GM18873 (cell line): Measurements from ENCODE around the gene PDLIM3.
A peak's percentile ranks its signal among the peaks of the same experiment; 100 is the strongest.
"Not testable (repeated sequence)": the region's sequence is repeated elsewhere in the genome, so short reads cannot be mapped to it uniquely, and the experiment has no call there.

Source experiments
- ATAC-seq: cut with Tn5 transposase; IDR thresholded peaks from one replicate; pipeline ENCODE4 v1.9.1; 2021; ENCODE audit warnings: mild to moderate bottlenecking, moderate library complexity, moderate number of reproducible peaks; ENCODE audit not compliant: unreplicated experiment, low FRiP score

The PDLIM3 gene

GRCh38 chr4:185522451-185522850 lies 12.9 kb downstream of the PDLIM3 start:
- no peak for ATAC-seq

DNA sequence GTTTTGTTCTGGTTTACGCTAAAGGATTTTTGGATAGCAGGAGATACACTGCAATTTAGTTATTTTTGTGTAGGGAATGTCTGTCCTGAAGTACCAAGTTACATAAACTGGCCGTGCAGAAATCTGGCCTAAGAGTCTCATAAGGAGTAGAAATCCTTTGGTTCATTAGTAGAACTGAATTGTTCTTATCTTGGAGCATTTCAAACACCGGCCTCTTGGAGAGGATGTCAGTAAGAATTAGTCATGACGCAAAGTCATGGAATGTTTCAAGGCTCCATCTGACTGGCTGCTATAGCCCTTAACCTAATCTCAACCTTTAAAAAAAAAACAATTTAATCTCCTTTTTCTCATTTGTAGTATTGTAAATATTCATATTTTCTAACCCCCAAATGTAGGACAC lies 15.2 kb downstream of the PDLIM3 start:
- ATAC-seq: no peak

GRCh38 chr4:185518494-185518893 lies 16.8 kb downstream of the PDLIM3 start:
- no peak for ATAC-seq

GRCh38 chr4:185518069-185518468 lies 17.2 kb downstream of the PDLIM3 start:
- ATAC-seq: no peak

DNA sequence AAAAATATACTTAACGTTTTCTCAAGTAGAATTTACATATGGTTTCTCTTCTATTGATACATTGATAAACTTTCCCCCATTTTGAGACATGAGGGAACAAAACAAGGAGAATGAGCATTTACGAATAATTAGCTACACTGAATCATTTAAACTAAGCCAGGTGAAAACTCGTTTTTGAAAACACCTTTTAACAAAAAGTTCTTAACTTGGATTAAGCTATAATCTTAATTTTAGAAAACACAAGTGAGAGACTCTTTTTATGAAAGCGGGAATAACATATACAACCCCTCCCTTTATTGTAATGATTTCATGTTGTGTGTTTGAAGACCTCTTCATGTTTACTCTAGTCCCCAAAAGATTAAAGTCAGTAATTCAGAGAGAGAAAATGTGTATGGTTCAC lies 20.1 kb downstream of the PDLIM3 start:
- ATAC-seq: no peak

DNA sequence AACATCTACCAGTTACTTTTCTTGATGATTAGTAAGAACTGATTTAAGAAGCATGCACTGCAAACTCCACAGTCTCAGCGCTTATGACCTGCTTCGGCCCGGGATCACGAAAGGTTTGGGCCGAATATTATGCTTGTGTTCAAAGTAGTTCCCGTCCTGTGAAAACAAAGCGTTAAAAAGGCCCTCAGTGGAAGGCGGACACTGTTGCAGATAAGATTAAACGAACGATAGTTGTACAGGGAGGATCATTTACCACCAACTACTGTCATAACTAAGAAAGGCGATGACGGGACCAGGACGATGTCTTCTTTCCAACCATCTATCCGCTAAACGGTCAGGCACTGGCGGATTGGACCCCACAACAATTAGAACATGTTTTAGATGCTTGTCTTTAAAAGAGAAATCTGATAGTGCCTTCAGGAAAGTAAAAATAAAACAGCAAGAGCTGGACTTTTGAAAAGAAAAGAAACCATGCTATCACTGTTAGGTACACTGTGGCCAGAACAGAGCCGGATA lies 21.1 kb downstream of the PDLIM3 start:
- no peak for ATAC-seq

DNA sequence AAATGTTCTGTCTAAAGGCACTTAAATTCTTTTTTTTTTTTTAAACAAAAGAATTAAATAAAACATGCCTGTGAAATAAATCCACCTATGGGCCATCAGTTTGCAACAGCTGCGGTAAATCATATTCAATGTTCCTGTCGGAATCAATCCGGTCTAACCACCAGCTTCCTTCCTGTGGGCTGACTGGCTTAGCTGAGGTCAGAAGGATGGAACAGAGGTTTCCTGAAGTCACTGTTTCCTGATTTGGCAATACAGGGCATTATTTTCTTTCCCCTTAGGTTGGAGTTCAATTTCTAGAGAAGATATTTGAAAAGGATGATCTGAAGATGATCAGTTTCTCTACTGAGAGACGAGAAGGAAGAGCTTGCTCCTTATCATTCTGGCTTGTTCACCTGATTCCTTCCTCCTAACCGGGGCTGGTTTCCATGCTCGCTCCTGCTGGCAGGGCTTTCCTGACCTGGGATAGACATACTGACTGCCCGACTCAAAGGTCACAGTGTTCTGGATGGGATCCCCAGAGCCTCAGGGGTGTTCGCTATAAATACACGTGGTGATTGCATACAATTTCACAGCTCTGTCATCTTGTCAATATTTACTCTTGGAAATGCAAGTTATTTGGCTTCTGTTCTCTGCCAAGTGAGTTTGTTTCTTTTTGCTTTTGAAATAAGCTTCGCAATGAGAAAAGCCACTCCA lies 21.7 kb downstream of the PDLIM3 start:
- no peak for ATAC-seq

DNA sequence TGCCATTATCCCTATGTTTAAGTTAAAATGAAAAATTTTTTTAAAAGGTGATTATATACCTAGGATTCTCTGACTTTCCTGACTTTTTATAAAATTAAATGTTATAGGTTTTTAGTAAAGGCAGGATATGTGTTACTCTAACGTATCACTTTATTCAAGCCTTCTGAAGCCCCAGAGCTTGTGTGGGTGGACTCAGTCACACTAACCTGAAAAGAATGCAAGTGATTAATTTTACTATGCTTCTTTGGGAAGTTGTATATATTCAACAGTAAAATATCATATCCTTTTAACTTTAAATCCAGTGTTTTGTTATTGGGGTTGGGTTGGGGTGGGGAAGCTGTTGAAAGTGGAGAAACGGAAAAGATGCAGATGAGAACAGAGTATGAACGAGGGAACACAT lies 22.8 kb downstream of the PDLIM3 start:
- no peak for ATAC-seq

- ATAC-seq: not testable (repeated sequence)
These were observed 24.1 kb downstream of the PDLIM3 start for GRCh38 chr4:185511243-185511642.

GRCh38 chr4:185510806-185511205 lies 24.5 kb downstream of the PDLIM3 start:
- ATAC-seq: no peak

DNA sequence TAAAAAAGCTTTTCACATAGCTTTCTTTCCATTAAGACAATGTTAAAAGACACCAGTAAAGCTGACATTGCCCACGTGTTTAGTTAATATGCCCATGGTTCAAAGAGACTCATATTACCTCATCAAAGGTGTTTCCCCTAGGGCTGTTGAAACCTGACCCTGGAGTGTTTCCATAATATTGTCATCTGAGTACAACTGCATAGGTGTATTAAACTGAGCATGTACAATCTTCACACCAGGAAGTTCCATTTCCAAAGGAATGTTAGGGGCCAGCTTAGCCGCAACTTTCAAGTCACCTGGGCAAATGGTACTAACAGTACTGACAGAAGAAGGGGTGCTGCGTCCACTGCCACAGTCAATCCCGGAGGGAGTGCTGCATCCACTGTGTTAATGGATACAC lies 27.1 kb downstream of the PDLIM3 start:
- ATAC-seq: no peak

DNA sequence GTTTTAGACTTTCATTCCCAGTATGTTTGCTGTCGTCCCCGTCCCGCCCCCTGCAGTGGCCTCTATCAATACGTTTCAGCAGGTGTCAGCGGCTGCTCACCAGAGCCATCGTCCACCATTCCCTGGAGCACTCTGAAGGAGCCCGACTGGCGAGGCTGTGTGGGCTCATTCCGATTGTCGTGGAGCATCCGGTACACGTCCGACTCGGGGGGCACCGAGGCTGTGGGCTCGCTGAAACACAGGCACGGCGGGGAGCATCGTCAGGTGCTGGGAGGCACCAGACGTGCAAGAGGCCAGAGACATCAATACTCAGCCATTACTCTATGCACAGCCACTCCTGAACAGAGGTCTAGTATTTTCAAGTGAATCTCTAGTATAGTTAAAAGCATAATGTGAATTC lies 28.9 kb downstream of the PDLIM3 start:
- no peak for ATAC-seq

DNA sequence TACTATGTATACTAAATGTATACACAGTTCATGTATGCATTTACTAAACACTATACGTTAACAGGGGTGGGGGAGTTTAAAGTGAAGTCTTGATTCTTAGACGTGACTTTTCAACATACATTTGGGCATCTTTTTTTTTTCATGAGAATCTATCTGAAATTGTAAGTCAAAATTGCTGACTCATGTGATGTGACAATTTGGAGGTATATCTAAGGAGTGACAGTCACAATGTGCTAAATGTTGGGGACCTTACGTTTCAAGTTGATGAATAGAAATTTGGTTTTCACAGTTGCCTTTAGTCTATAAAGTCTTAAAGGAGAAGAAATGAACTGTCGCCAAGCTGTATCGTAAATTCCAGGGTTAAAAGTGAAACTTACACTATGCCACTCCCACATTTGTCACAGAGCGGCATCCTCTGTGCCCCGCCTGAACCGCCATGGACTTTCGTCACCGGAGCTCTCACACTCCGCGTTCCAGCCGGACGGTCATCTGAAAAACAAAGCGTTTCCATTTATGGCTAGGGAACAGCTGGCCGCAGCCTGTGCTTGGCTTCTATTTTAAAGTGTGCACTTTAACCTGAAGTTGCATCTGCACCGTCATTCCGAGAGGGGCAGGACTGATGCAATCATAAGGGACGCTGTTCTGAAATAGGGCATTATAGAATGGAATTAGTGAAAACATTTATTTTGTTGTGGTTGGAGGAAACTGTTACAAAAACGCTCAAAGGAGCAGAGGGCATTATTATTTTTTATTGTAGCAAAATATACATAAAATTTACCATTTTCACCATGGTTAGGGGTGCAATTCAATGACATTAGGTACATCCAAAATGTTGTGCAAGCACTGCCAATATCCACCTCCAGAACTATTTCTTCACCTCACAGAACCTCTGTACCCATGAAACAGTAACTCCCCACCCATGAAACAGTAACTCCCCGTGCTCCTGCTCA lies 30.9 kb downstream of the PDLIM3 start:
- no peak for ATAC-seq

GRCh38 chr4:185502386-185502785 lies 32.9 kb downstream of the PDLIM3 start:
- ATAC-seq: no peak

- no peak for ATAC-seq
These were observed 34.7 kb downstream of the PDLIM3 start for GRCh38 chr4:185500576-185500975.

- no peak for ATAC-seq
These were observed 35.3 kb downstream of the PDLIM3 start for GRCh38 chr4:185500035-185500434.

GRCh38 chr4:185488650-185489049 lies 46.7 kb downstream of the PDLIM3 start:
- no peak for ATAC-seq

GRCh38 chr4:185481401-185481800 lies 53.9 kb downstream of the PDLIM3 start:
- ATAC-seq: no peak

GRCh38 chr4:185480016-185480732 lies 55.1 kb downstream of the PDLIM3 start:
- peak; percentile 11 for ATAC-seq

DNA sequence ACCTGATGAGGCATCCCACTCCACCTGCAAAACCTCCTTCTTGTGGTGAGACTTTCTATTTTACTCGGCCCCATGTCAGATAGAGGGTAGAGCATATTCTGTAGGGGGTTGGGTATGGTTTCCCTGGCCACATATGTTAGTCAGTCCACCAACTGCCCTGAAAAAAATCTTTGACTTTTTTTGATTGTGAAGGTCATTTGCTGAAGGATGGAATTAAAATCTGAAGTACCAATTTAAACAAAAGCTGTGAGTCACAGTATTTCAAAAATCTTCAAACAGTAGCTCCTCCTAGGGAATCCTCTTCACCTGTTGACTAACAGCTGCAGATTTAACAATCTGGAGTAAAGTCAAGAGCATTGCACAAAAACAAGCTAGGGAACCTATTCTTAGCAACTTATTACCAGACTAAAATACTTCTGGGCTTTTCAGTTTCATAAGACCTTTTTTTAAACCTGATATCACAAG lies 55.8 kb downstream of the PDLIM3 start:
- peak; percentile 93 for ATAC-seq

GRCh38 chr4:185473247-185473646 lies 62.1 kb downstream of the PDLIM3 start:
- no peak for ATAC-seq
